Measurements from ENCODE around the gene RANBP1. TPM values are rescaled to one million over a fixed set of nuclear protein-coding genes. Genes with fewer than 3 reads are reported as not detected.
A peak's percentile ranks its signal among the peaks of the same experiment; 100 is the strongest.

Gene RANBP1
- total RNA-seq, 1 donor from 2014 or later: 219 TPM

DNA sequence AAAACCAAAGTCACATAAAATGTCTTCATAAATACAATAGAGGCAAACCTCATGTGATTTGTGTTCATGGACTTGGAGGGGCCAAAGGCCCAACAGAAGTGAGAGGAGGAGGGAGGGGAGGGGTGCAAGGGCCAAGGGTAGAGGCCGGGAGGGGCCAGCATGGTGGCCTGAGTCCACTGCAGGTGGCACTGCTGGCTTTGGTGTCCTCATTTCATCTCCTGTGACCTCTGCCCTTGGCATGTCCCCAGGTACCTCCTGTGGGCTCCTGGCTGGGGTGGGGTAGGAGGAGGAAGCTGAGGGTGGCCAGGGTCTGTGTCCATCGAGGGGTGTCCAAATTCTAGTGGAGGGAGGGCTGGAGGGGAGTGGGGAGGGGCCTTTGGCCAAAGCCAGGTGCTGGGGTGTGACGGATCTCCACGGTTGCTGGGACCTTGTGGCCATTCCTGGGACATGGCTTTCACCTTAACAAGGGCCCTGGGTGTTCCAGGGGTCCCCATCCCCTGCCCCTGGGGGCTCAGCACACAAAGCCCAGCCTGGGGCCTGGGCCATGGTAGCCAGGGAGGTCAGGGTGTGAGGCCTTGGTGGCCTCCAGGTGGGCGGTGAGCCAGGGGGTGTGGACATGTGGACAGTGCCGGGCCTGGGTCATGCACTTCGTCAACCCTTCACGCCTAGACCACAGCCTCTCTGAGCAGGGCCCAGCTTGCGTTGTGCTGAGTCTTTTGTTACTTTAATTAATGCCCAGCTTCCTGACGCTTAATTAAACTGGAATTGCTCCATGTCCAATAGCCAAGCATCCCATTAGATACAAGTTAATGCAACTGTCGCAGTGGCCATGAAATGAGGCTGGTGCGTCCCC, 55.6 kb downstream of the RANBP1 start:
- TF ChIP-seq, protein P1, sequence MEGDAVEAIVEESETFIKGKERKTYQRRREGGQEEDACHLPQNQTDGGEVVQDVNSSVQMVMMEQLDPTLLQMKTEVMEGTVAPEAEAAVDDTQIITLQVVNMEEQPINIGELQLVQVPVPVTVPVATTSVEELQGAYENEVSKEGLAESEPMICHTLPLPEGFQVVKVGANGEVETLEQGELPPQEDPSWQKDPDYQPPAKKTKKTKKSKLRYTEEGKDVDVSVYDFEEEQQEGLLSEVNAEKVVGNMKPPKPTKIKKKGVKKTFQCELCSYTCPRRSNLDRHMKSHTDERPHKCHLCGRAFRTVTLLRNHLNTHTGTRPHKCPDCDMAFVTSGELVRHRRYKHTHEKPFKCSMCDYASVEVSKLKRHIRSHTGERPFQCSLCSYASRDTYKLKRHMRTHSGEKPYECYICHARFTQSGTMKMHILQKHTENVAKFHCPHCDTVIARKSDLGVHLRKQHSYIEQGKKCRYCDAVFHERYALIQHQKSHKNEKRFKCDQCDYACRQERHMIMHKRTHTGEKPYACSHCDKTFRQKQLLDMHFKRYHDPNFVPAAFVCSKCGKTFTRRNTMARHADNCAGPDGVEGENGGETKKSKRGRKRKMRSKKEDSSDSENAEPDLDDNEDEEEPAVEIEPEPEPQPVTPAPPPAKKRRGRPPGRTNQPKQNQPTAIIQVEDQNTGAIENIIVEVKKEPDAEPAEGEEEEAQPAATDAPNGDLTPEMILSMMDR (IDR thresholded peaks at IDR 0.05; ENCODE audit: unreplicated experiment): no peak
- Mint-ChIP-seq H3K27ac (no peak overlapping the region), H3K27me3 (no peaks in the 10 kb centered on the region), H3K9me3 (ENCODE audit: low read depth) (no peaks in the 10 kb centered on the region), H3K36me3 (ENCODE audit: insufficient read depth) (no peaks in the 10 kb centered on the region), H3K4me1 (ENCODE audit: low read depth) (peaks cover 14% of the 10 kb centered on the region), H3K4me3 (ENCODE audit: low read depth) (no peak overlapping the region)
- DNase-seq (ENCODE audit: low spot score, unreplicated experiment): no peak

DNA sequence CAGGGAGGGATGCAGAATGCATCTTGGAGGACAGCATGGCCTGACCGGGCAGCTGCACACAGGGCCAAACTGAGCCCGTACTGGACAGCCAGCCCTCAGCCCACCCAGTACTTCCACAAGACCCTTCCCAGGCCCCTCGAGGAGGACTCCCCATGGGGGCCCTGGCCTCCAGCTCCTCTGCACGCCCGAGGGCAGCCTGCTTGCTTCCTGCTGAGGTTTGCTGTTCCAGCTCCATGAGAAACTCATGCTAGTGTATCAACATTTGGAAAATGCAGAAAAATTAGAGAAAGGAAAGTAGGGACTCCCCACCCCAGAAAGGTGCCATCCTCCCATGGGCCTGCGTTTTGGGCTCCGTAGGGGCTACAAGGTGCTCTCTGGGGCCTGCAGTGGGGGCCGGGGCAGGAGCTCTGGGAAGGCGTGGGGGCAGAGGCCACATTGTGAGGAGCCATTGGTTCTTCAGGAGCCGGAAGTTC, 56.3 kb downstream of the RANBP1 start:
- no peak overlapping the region for H3K27ac Mint-ChIP-seq
- H3K9me3 Mint-ChIP-seq (ENCODE audit: low read depth): no peaks in the 10 kb centered on the region
- TF ChIP-seq, protein P1 (IDR thresholded peaks at IDR 0.05; ENCODE audit: unreplicated experiment): no peak
- peaks cover 16% of the 10 kb centered on the region for H3K4me1 Mint-ChIP-seq (ENCODE audit: low read depth)
- no peak for DNase-seq (ENCODE audit: low spot score, unreplicated experiment)
- no peak overlapping the region for H3K4me3 Mint-ChIP-seq (ENCODE audit: low read depth)
- no peaks in the 10 kb centered on the region for H3K27me3 Mint-ChIP-seq
- no peaks in the 10 kb centered on the region for H3K36me3 Mint-ChIP-seq (ENCODE audit: insufficient read depth)

DNA sequence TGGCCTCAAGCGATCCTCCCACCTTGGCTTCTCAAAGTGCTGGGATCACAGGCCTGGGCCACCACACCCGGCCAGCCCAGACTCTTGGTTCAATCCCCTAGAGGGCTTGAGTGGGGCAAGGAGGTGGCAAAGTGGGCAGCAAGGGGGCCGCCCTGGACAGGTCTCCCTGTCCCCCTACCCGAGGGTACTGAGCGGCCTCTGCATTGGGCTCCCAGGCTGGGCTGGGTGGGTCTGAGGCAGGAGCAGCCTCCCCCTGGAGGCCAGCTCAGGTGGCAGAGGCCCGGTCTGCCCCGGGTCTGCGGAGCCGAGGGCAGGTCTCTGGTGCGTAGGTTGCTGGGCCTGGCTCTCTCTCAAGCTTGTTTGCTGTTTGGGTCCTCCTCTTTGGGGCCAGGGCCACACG, 57.3 kb downstream of the RANBP1 start:
- H3K27me3 Mint-ChIP-seq: no peaks in the 10 kb centered on the region
- H3K36me3 Mint-ChIP-seq (ENCODE audit: insufficient read depth): no peaks in the 10 kb centered on the region
- DNase-seq (ENCODE audit: low spot score, unreplicated experiment): no peak
- no peak overlapping the region for H3K4me3 Mint-ChIP-seq (ENCODE audit: low read depth)
- H3K9me3 Mint-ChIP-seq (ENCODE audit: low read depth): no peaks in the 10 kb centered on the region
- H3K27ac Mint-ChIP-seq: peak overlapping the region; percentile 86
- TF ChIP-seq, protein P1 (IDR thresholded peaks at IDR 0.05; ENCODE audit: unreplicated experiment): peak; percentile 5
- peaks cover 19% of the 10 kb centered on the region for H3K4me1 Mint-ChIP-seq (ENCODE audit: low read depth)

DNA sequence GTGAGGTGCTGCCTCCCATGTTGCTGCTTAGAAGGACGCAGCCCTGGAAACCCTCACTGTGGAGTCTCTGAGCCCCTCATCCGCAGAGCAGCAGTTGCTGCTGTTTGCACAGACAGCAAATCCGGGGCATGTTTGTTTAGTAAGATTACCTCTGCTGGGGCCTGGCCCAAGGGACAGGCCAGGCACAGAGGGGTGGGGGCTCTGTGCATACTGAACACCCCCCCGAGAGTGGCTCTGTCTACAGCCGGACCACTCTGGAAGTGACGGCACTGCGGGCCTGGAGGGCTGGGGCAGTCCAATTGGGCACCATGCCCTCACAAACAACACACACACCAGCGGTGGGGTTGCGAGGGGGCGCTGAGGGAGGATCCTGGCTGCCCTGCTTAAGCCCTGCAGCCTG, 57.9 kb downstream of the RANBP1 start:
- Mint-ChIP-seq H3K36me3 (ENCODE audit: insufficient read depth) (no peaks in the 10 kb centered on the region), H3K9me3 (ENCODE audit: low read depth) (no peaks in the 10 kb centered on the region), H3K27ac (peak overlapping the region; percentile 86), H3K27me3 (no peaks in the 10 kb centered on the region), H3K4me3 (ENCODE audit: low read depth) (peak overlapping the region; percentile 41), H3K4me1 (ENCODE audit: low read depth) (peaks cover 19% of the 10 kb centered on the region)
- no peak for DNase-seq (ENCODE audit: low spot score, unreplicated experiment)
- TF ChIP-seq, protein P1 (IDR thresholded peaks at IDR 0.05; ENCODE audit: unreplicated experiment): no peak

DNA sequence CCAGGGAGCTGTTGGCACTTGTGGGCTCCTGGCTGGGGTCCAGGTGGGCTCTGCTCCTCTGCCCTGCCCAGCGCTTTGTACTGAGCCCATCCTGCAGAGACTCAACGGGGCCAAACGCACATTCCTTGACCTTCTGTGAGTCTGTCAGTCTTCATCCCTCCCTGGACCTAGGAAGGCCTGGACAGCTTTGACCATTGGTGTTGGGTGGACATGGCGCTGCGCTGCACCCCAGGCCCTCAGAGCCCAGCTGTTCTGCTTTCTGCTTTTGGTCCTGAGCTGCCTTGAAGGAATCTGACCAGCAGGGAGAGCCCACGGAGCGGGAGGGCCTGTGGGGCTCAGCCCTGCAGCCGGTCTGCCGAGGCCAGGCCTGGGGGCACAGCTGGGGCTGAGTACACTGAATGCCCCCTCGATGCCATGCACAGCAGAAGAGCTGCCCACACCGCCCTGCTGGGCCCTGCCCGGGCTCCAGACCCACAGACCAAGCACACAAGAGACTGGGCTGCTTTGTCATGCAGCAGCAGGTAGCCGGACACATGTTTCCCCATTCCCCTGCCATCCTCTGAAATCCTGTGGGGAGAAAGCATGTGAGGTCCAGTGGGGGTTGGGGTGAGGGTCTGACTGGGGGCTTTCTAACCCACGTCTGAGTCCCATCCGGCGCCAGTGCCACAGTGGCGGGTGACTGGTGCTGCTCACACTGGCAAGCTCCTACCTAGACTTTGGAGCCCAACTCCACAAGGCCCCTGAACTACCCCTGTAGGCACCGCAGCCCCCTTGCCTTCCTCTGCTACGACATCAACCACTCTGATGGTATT, 59.1 kb downstream of the RANBP1 start:
- Mint-ChIP-seq H3K36me3 (ENCODE audit: insufficient read depth) (no peaks in the 10 kb centered on the region), H3K4me3 (ENCODE audit: low read depth) (no peak overlapping the region), H3K27ac (no peak overlapping the region), H3K27me3 (no peaks in the 10 kb centered on the region), H3K9me3 (ENCODE audit: low read depth) (no peaks in the 10 kb centered on the region), H3K4me1 (ENCODE audit: low read depth) (peaks cover 19% of the 10 kb centered on the region)
- TF ChIP-seq, protein P1 (IDR thresholded peaks at IDR 0.05; ENCODE audit: unreplicated experiment): peak; percentile 40
- DNase-seq (ENCODE audit: low spot score, unreplicated experiment): no peak
